HG03039 (cell line): ENCODE measurements around the gene CCDC107.
A peak's percentile ranks its signal among the peaks of the same experiment; 100 is the strongest.

Source experiments
- ATAC-seq: cut with Tn5 transposase; IDR thresholded peaks from one replicate; pipeline ENCODE4 v1.9.1; 2021; ENCODE audit warnings: mild to moderate bottlenecking, moderate library complexity; ENCODE audit not compliant: unreplicated experiment

Gene CCDC107

DNA sequence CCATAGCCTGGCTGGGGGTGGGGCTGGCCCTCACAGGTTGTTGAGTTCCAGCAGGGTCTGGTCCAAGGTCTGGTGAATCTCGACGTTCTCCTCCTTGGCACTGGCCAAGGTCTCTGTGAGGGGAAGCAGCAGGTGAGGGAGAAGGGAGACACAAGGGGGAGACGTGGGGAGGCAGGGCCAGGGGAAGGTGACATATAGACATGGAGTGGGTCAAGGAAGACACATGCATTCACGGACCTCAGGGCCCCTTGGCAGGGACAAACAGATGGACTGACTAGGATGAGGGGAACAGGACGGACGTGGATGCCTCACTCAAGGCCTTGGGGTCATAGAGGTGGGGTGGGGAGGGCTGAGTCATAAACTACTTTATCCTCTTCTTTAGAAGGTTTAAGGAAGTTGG is 24.0 kb downstream of the CCDC107 start:
- no peak for ATAC-seq

DNA sequence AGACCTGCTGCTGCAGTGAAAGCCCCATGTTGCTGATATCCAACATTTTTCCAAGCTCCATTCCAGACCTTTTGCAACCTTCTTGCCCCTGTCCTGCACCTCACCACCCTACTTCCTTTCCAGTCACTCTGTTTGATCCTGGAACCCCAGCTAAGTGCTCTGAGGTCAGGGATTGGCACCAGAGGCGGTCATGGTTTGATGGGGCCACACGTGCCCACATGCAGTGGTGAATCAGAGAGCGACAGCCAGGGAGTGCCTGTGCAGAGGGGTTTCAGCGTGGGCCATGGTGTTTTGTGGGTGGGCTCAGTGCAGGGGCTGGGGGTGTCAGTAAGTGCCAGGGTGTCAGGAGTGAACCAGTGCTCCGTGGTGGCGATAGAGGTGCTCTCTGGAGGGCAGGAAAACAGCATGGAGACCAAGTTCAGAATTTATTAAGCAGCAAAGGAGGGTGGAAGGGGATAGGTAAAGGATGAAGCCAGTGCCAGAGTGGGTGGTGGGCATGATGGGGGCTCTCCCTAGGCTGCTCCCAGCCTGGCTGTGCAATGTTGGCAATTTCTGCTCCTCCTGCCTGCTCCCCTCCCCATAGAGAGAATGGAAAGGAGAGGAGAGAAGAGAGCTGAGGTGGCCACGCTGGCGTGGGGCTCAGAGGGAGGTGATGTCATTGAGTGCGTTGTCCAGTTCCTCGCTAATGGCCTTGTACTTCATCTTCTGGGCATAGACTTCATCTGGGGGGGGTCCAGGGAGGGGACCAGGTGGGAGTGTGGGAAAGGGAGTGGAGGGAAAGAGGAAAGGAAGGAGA is 24.6 kb downstream of the CCDC107 start:
- ATAC-seq = no peak

DNA sequence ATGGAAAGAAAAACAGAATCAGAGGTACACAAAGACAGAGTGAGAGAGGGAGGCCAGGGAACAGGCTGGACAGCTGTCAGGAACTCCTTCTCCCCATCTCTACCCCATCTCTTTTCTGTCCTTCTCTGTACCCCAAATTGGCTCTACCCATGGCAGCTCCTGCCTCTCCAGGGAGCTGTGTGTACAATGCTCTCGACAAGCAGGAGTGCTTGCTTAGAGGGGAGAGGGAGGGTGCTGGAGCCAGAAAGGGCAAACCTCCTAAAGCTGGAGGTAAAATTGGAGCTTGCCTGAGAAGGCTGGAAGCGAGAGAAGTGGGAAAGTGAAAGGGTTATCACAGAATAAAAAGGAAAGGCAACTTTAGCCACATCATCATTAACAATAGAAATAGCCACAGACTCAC is 25.2 kb downstream of the CCDC107 start:
- ATAC-seq = no peak

DNA sequence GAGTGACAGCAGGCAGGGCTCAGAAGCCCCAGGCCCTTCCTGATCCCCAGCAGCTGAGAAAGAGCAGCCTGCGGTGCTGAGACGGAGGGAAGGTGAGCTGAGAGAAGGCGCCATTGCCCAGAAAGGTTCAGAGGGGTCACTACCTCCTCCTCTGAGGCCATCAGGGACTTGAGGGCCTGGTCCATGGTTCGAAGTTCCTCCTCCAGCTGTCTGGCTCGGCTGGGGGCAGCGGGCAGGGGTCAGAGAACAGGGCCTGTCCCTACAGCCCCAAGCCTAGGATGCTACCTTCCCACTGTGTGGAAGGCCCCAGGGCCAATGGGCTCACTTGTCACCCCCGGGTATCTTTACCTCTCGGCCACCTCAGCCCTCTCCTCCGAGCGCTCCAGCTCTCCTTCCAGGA is 26.8 kb downstream of the CCDC107 start:
- ATAC-seq = no peak

DNA sequence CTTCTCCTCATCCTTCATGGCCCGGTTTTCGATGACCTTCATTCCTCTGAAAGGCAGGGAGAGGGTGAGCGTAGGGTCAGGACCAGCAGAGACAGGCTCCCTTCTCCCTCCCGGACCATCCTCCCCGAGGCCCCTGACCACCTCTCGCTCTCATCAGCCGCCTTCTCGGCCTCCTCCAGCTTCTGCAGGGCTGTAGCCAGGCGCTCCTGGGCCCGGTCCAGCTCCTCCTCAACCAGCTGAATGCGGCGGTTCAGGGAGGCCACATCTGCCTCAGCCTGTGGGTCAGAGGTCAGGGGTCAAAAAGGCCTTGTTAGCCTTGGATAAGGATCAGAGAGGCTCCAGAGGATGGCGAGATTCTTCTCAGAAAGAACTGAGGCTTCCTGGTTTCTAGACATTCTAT is 27.4 kb downstream of the CCDC107 start:
- ATAC-seq = no peak

DNA sequence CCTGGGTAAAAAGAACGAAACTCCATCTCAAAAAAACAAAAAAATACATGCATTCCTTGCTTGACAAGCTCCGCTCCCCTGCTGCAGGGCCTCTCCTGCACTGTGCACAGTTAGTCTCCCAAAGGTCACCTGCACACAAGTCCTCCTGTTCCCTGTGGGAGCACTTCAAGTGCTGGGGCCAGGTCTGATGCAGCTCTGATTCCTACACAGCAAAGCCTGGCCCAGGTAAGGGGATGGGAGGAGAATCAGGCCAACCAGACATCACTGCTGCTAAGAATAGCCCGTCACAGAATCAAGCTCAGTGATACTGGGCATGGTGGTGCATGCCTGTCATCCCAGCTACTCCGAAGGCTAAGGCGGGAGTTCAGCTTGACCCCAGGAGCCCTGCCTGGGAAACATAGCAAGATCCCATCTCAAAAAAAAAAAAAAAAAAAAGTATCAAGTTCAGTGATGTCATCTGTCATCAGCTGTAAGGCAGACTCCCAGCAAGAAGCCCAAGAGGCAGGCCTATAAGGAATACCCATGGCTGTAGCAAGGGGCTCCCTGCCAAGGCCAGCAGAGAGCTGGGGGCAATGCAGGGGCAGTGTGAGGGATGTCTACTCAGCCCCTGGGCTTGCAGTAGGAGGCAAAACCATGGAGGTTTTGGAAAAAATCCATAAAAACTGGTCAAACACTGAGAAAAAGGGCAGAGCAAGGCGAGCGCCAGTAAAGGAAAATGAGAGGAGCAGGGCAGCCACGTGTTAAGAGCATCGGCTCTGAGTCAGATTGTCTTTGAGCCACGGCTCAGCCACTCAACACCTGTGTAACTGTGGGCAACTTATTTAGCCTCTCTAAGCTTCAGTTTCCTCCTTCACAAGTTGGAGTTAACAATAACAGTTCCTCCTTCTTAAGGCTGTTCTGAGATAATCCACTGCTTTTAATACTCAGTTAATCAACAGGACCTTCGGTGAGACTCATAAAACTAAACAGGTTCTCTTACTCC is 28.4 kb downstream of the CCDC107 start:
- ATAC-seq = no peak

DNA sequence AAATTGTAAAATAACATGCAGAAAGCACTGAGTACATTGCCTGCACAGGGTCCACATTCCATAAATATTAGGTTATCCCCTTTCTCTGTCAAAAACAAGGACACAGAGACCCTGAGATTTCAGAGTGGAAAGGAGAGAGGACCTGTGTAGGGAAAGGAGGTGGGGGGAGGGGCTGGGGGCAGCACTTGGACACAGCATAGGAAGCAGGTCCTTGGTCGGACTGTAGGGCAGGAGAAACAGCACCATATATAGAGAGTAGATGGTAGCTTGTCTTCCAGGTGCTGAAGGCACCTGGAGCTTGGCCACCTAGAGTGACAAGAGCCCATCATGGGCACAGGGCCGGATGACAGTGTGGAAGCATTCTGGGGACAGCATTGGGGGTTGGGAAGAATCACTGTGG is 29.2 kb downstream of the CCDC107 start:
- ATAC-seq = no peak

DNA sequence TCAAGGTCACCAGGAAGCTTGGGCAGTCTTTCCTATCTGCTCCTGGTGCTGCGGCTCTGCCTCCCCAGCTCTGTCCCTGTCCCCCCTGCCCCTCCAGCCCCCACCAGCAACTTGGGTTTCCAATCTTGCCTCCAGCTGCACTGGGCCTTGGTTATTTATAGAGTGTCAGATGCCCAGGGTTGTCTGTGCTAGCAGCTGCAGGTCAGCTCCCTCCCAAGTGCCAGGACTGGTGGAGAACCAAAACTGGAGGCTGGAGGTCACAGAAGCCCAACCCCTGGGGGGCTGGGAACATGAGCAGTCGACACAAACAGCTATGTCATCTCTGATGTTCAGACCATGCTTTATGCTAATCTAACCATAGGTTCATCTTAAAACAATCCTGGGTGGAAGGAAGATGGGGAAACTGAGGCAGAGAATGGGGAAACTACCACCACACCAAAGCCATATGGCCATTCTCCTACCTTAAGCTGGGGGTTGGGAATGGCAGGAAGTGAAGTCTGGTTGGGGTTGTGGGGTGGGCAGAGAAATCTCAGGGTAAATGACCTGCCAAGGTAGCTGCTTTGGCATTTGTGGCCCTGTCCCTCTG is 30.0 kb downstream of the CCDC107 start:
- no peak for ATAC-seq

DNA sequence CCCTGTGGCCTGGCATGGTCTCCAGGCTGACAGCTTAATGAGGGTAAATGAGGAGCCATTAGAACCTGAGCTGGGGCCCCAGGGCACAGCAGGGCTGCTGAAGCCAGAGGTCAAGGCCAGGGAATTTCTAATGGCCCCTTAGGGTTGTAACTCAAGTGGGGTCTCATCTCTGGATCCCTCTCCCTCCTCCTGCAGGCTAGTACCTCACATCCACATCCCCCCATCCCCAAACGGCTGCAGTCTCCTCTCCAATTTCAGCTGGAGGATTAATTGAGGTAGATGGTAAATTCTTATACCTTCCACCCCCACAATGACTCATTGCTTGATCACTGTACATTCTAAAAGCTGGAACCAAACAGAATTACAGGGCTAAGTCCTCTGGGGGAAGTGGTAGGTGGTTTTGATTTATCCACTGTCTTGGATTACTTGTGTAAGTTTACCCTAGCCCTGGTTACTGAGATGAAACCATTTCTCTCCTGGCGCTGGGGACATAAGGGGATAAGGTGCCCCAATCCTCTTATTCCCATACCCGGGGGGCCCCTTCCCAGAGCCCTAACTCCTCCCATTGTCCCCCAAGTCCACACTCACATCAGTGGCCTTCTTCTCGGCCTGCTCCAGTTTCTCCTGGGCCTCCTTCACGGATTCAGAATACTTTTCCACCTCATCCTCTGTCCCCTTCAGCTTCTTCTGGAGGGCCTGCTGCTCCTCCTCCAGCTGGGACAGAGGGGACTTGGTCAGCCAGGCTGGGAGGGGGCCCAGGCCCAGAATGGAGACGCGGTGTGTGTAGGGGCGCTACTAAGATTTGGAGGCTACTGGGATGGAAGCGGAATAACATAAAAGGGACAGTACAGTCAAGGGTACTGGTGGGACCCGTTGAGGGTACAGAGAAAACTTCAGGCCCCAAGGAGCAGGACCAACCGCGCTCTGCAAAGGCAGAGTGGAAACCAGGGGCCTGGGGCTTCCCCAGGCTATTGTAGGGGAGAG is 30.8 kb downstream of the CCDC107 start:
- ATAC-seq = no peak

DNA sequence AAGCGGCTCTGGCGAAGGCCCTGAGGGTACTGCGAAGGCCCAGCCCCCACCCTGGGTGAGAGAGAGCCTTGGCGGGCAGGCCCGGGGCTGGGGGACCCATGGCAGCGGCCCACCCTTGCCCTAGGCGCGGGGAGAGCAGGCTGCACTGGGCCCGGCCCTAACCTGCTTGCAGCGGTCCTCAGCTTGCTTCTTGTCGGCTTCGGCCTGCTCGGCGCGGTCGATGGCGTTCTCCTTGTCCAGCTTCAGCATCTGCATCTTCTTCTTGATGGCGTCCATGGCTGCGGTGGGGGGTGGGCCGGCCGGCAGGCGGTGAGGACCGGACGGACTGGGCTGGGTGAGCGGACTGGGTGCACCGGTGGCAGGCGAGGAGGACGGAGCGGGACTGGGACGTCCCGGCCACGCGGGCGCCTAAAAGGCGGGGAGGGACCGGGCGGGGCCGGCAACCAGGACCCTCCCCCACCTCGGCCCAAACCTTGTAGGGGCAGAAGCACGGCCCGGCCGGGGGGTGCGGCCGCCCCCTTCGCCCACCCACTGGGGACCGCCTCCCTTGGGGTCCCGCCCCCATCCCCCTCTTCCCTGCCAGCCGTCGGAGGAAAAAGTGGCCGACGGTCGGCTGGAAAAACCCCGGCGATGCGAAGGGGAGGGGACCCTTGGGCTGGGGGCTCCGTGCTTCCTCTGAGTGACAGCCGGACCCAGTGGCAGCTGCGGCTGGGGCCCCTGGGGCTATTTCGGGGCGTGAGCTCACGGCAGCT is 31.6 kb downstream of the CCDC107 start, which contains the start of gene TPM2:
TPM2 (minus strand) TSS at position 384 of the 752 bp plus-strand sequence; CDS start at position 276, 108 bp downstream.
- no peak for ATAC-seq

DNA sequence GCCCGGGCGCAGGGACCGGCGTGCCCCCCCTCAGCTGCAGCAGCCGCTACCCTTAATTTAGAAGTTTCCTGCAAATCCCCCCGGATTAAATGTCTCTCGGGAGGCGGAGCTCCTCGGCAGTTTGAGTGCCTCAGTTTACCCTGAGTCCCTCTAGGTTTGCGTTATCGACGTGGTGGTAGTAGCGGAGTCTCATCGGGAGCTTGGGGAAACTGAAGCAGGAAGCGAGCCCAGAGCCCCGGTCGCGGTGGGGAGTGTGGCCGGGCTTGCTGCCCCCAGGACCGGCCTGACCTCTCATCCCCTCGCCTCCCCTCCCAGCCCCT is 32.2 kb downstream of the CCDC107 start:
- no peak for ATAC-seq

DNA sequence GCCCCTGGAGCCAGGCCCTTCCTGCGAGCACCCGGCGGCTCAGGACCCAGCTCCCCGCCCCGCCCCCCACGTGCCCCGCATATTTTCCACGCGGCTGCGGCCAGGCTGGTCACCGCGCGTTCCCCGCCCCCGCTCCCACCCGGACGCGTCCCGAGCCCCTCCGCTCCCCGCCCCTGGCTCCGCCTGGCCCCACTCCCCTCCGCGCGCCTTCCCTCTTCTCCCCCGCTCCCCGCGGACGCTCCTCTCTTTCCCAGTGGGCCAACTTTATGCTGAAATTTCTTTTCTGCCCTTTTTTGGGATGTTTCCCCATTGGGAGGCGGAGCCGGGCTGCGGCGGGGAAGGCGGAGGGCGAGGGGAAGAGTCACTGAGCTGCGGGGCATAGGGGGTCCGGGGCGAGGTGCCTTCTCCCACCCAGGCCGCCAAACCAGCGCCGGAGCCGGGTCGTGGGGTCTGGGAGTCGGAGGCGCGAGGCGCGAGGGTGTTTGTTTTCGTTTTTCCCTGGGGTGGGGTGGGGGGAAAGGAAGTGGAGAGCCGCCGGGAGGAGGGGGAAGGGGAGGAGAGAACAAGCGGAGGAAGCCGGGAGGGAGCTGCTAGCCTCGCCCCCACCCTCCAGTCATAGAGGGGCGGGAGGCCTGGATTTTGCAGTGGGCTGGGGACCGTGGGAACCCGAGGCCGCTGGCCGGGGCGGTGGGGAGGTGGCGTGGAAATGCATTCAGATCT is 32.7 kb downstream of the CCDC107 start:
- ATAC-seq = no peak

DNA sequence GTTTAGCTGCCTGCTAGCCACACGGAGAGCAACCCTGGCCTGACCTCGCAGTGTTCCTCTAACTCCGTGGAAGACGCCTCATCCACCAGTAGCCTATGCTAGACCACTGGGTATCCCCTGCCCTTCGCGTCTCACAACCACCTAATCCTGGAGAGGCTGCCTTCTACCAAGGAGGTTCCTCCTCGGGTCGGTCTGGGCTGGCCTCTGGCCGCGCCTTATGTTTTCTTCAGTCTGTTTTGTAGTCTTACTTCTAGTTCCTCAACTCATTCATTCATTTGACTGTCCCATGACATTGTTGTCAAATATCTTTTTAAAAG is 33.2 kb downstream of the CCDC107 start:
- ATAC-seq = no peak

DNA sequence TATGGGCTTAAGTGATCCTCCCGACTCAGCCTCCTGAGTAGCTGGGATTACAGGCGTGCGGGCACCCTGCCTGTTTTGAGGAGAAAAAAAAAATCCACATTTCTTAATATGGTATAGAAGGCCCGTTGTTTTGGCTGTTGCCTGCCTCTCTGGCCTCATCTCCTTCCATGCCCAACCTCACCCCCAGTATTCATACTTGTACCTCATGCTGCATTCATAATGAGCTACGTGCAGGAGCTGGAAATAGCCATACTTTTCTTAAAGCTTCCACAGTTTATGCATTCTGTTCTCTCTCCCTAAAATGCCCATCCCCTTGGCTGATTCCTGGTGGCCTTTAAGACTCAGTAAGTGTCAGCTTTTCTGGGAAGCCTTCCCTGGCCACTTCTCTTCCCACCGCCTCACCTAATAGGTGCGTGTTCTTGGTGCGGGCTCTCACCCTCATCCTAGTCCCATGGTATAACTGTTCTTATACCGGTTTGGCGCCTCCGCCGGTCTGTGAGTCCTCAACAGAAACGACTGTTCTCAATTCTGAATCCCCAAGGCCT is 33.7 kb downstream of the CCDC107 start:
- ATAC-seq = no peak

DNA sequence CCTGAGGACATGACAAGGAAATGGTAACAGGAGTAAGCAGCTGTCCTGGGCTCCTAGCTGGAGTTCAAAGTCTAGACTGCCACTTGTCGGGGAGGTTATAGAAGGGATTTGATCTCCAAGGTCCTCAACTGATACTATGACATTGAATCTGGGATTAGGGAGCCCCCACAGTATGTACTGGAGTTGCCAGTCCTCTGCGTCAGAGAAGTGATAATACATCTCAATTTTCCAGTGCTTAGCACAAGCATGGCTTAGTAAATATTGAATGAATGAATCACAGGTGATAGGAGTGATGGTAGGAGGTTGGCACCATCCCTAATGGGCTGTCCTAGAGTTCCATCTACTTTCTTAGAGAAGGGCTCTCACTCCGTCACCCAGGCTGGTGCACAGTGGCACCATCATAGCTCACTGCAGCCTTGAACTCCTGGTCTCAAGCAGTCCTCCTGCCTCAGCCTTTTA is 37.9 kb downstream of the CCDC107 start:
- ATAC-seq = no peak

DNA sequence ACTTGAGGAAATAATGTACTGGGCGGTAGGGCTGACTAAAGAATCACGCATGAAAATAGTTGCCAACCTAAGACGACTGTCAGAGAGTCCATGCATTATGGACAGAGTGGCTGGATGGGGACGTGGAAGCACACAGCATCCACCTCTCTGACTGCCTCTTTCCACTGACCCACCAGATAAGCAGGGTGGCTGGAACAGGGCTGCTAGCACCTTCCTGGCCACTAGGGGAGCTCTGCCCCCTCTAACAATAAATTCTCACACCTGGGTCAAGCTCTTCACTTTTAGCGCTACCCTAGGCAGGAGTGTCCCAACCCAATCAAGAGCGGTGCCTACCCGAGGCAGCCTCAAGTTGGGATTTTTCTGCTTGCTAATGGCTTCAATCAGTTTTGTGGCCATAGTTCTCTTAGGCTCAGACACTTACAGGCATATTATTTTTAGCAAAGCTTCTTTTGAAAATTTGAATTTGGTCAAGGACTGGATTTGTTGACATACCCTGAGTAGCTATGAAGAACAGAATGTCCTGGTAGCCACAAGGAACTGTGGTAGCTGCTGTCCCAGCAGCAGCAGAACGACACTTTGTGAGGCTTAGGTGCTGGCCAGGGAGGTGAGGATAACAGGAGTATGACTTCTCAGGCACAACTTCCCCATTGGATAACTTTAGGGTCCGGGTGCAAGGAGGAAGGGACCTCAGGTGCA is 38.6 kb downstream of the CCDC107 start:
- ATAC-seq = peak; percentile 56

DNA sequence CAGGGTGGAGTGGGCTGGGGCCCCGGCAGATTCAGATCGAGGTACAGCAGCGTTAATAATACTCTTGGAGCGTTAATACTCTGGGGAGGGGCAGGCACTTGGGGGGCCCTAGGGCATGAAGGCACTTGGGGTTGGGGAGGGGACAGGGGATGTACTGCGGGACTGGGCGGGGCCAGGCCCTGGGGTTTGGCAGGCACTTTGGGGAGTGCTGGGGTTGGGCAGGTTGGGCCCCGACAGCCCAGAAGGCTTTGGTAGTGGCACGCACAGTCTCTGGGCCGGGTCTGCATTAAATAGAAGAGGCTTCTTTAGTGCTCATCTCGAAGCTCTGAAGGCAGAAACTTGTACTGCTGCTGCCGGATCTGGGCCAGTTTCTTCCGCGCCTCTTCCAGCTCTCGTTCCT is 39.4 kb downstream of the CCDC107 start:
- ATAC-seq = no peak

DNA sequence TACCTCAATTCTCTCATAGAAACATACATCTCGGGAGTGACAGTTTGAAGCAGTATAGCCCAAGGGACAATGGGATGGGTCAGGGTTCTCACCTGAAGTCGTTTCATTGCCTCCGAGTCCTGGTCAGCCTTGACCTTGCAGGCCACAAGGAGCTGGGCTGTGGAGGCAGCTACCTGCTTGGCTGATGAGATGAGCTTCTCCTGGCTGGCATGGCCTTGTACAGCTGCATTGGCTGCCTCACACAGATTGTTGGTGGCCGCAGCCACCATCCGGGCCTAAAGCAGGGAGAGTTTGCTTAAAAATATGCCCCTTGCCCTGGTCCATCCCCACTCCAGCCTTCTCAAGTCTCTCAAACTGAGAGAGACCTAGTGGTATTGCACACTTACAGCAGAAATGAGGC is 40.1 kb downstream of the CCDC107 start:
- no peak for ATAC-seq
